Liver (tissue), 9 donors: ENCODE data around the gene WDR48. TPM values are rescaled to one million over a fixed set of nuclear protein-coding genes. Genes with fewer than 3 reads are reported as not detected.

Source experiments
- DNase-seq: peaks from one replicate; pipeline ENCODE4 v3.0.0-alpha.2; 2017; ENCODE audit warnings: low spot score
- H3K27ac ChIP-seq, 2 donors: one replicate each; pipeline ENCODE4 v1.7.0; 2013; ENCODE audit warnings: inconsistent platforms in 2 of 2, low read length in 2 of 2, control low read depth in 1 of 2, low read depth in 1 of 2, mild to moderate bottlenecking in 1 of 2
- H3K27me3 ChIP-seq, 4 donors: one replicate each; pipeline versions ENCODE4 v1.6.1 to v1.7.0; 2013; ENCODE audit warnings: low read length in 3 of 4, inconsistent platforms in 1 of 4, mild to moderate bottlenecking in 1 of 4, moderate library complexity in 1 of 4; ENCODE audit not compliant: control insufficient read depth in 4 of 4, insufficient read depth in 4 of 4
- H3K36me3 ChIP-seq, 4 donors: one replicate each; pipeline versions ENCODE4 v1.6.1 to v1.7.0; 2013; ENCODE audit warnings: low read length in 3 of 4, mild to moderate bottlenecking in 3 of 4, low read depth in 1 of 4, moderate library complexity in 1 of 4; ENCODE audit not compliant: control insufficient read depth in 4 of 4, insufficient read depth in 3 of 4
- H3K4me1 ChIP-seq, 4 donors: one replicate each; pipeline versions ENCODE4 v1.6.1 to v1.7.0; 2013; ENCODE audit warnings: low read length in 3 of 4, mild to moderate bottlenecking in 3 of 4, moderate library complexity in 1 of 4; ENCODE audit not compliant: control insufficient read depth in 4 of 4, insufficient read depth in 4 of 4
- H3K4me3 ChIP-seq, 3 donors: one replicate each; pipeline versions ENCODE4 v1.6.1 to v1.7.0; 2013; ENCODE audit warnings: low read length in 3 of 3, control low read depth in 1 of 3, low read depth in 1 of 3, mild to moderate bottlenecking in 1 of 3
- H3K9ac ChIP-seq, 2 donors: one replicate each; pipeline ENCODE4 v1.7.0; 2013; ENCODE audit warnings: low read length in 2 of 2, mild to moderate bottlenecking in 2 of 2, moderate library complexity in 2 of 2, control low read depth in 1 of 2, low read depth in 1 of 2
- H3K9me3 ChIP-seq, 4 donors: one replicate each; pipeline versions ENCODE4 v1.6.1 to v1.7.0; 2013; ENCODE audit warnings: low read length in 3 of 4; ENCODE audit not compliant: control insufficient read depth in 4 of 4
- EGR1 ChIP-seq, 2 donors: IDR thresholded peaks; 2 replicates each; pipeline ENCODE4 v1.6.1; 2016 to 2018; ENCODE audit warnings: antibody characterized with exemption in 2 of 2, low read depth in 2 of 2
- FOXA1 ChIP-seq: IDR thresholded peaks from 2 replicates; pipeline ENCODE4 v1.6.1; 2016; ENCODE audit warnings: antibody characterized with exemption
- GABPA ChIP-seq, 2 donors: IDR thresholded peaks in 1 of 2; conservative IDR thresholded peaks in 1 of 2; 2 replicates each; pipeline ENCODE4 v1.6.1; 2016; ENCODE audit warnings: antibody characterized with exemption in 2 of 2, mild to moderate bottlenecking in 1 of 2, moderate library complexity in 1 of 2
- HNF4A ChIP-seq, 2 donors: conservative IDR thresholded peaks; 2 replicates each; pipeline ENCODE4 v1.6.1; 2016; ENCODE audit warnings: antibody characterized with exemption in 2 of 2, mild to moderate bottlenecking in 2 of 2
- HNF4G ChIP-seq: IDR thresholded peaks from 2 replicates; pipeline ENCODE4 v1.6.1; 2016; ENCODE audit warnings: antibody characterized with exemption
- JUND ChIP-seq, 2 donors: IDR thresholded peaks; 2 replicates each; pipeline ENCODE4 v1.6.1; 2016; ENCODE audit warnings: antibody characterized with exemption in 2 of 2
- NR2F2 ChIP-seq: IDR thresholded peaks from 2 replicates; pipeline ENCODE4 v1.6.1; 2016; ENCODE audit warnings: antibody characterized with exemption
- RXRA ChIP-seq, 2 donors: IDR thresholded peaks; 2 replicates each; pipeline ENCODE4 v1.6.1; 2017 to 2018; ENCODE audit warnings: antibody characterized with exemption in 2 of 2, mild to moderate bottlenecking in 1 of 2
- SP1 ChIP-seq: IDR thresholded peaks from 2 replicates; pipeline ENCODE4 v1.6.1; 2018; ENCODE audit warnings: antibody characterized with exemption, mild to moderate bottlenecking
- YY1 ChIP-seq: IDR thresholded peaks from 2 replicates; pipeline ENCODE4 v1.6.1; 2016; ENCODE audit warnings: antibody characterized with exemption, mild to moderate bottlenecking
- WGBS: extraction: QIAGEN DNeasy Blood & Tissue Kit; methylation state at CpG from one replicate; pipeline ENCODE4 v1.1.7; 2013; 5-methylcytosine and 5-hydroxymethylcytosine counted together
- polyA plus RNA-seq, 2 donors: library from polyadenylated mRNA; stranded (reverse) in 1 of 2; unstranded in 1 of 2; fragments of 200-250 nt in 1 of 2; fragments of >200 nt in 1 of 2; fragmentation: Nextera tagmentation in 1 of 2; extraction: Ambion mirVana in 1 of 2; gene quantifications; one replicate each; pipeline versions ENCODE4 v1.2.1 to v1.2.3, GENCODE V29; 2013 to 2015
- total RNA-seq, 2 donors: library from RNA; depleted of rRNA; stranded (reverse); fragments of >200 nt; gene quantifications; one replicate each; pipeline ENCODE4 v1.2.3, GENCODE V29; 2014
- TF ChIP-seq, protein P1 (sequence below): fragments of 150-350 bp; IDR thresholded peaks from 2 replicates; pipeline ENCODE4 v1.5.1; 2017; ENCODE audit warnings: improper control_type of control experiment, low read depth, low read length; ENCODE audit not compliant: missing input control
- TF ChIP-seq, protein P2 (sequence below): IDR thresholded peaks from 2 replicates; pipeline ENCODE4 v1.6.1; 2016; ENCODE audit warnings: antibody characterized with exemption
- TF ChIP-seq, protein P3 (sequence below): IDR thresholded peaks from 2 replicates; pipeline ENCODE4 v1.6.1; 2016; ENCODE audit warnings: antibody characterized with exemption, mild to moderate bottlenecking
- TF ChIP-seq, protein P4 (sequence below): IDR thresholded peaks from 2 replicates; pipeline ENCODE4 v1.6.1; 2016; ENCODE audit warnings: antibody characterized with exemption
- TF ChIP-seq, protein P5 (sequence below): IDR thresholded peaks from 2 replicates; pipeline ENCODE4 v1.6.1; 2016; ENCODE audit warnings: antibody characterized with exemption
- donor health status: healthy.
- donor health status: healthy.
- donor health status: healthy.
- donor health status: healthy.
- donor health status: healthy.

WDR48 gene
- total and polyA plus RNA-seq, 4 donors: 8.0 to 24.9 (median 16.5) TPM

DNA sequence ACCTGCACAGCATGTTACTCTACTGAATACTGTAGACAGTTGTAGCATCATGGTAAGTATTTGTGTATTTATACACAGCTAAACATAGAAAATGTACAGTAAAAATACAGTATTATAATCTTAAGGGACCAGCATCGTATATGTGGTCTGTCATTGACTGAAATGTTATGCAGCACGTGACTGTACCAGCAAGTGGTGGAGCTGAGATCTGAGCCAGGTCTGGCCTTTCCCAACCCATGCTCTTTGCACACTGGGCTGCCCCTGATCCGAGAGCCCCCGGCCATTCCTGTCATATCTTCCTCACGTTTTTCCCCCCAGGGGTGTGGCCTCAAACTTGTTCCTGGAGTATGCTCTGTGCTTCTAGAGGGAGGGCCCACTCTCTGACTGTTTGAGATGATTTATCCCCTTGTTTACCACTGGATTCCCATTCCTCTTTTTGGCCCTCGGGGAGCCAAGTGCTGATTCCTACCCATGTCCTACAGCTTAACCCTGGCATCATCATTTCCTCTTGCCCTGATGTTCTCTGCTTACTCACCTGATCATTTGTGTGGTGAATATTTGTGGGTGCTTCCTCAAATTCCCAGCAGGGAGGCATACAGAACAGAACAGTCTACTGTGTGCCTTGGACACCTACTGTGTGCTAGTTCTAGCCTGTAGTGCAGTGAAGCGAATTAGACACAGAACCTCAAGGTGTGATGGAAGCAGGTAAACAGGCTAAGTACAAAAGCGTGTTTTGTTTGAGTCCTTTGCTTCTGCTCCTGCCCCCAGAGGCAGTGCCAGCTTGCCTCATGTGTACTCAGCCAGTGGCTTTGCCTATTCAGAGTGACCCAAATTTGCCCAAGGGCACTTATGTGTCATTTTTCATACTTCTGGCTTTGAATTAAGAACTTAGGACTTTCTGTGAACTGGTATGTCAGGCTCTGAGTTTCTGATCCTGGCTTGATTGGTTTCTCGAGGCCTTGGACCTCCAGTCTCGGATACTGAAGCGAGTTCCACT, 80.6 kb downstream of the WDR48 start:
- no peak overlapping the region for H3K27ac ChIP-seq
- 88% methylated on average over 11 of the region's 11 CpGs for WGBS
- no peak for TF ChIP-seq HNF4G
- TF ChIP-seq YY1: no peak
- TF ChIP-seq HNF4A (conservative IDR thresholded peaks at IDR 0.05): no peak
- no peak for TF ChIP-seq JUND (IDR thresholded peaks at IDR 0.05)
- TF ChIP-seq, protein P1, sequence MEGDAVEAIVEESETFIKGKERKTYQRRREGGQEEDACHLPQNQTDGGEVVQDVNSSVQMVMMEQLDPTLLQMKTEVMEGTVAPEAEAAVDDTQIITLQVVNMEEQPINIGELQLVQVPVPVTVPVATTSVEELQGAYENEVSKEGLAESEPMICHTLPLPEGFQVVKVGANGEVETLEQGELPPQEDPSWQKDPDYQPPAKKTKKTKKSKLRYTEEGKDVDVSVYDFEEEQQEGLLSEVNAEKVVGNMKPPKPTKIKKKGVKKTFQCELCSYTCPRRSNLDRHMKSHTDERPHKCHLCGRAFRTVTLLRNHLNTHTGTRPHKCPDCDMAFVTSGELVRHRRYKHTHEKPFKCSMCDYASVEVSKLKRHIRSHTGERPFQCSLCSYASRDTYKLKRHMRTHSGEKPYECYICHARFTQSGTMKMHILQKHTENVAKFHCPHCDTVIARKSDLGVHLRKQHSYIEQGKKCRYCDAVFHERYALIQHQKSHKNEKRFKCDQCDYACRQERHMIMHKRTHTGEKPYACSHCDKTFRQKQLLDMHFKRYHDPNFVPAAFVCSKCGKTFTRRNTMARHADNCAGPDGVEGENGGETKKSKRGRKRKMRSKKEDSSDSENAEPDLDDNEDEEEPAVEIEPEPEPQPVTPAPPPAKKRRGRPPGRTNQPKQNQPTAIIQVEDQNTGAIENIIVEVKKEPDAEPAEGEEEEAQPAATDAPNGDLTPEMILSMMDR: no peak
- no peak for TF ChIP-seq RXRA (IDR thresholded peaks at IDR 0.05)

DNA sequence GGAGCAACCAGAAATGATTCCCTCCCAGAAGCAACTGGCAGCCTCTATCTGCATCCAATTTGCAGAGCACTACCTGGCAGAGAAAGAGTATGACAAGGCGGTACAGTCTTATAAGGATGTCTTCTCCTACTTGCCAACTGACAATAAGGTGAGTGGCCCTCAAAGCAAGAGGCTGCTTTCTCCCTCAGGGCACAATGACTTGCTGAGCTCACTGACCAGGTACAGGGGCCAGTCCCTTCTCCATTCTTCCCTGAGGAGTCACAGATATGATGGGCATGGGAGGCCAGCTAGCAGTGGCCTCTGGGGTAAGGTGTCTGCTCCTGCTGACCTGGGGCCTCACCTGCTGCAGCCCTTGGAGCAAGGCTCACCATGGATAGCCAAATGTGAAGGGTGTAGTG, 81.3 kb downstream of the WDR48 start:
- no peaks in the 10 kb centered on the region for H3K4me1 ChIP-seq
- 98% methylated on average over 1 of the region's 1 CpG for WGBS
- no peaks in the 10 kb centered on the region for H3K9me3 ChIP-seq
- H3K9ac ChIP-seq: no peak overlapping the region
- no peak overlapping the region for H3K4me3 ChIP-seq
- no peak for DNase-seq
- TF ChIP-seq, protein P2, sequence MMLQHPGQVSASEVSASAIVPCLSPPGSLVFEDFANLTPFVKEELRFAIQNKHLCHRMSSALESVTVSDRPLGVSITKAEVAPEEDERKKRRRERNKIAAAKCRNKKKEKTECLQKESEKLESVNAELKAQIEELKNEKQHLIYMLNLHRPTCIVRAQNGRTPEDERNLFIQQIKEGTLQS: no peak
- H3K27ac ChIP-seq: no peak overlapping the region
- H3K36me3 ChIP-seq: no peaks in the 10 kb centered on the region
- no peaks in the 10 kb centered on the region for H3K27me3 ChIP-seq

More for the DNA sequence above, 80.6 kb downstream of the WDR48 start:
- no peaks in the 10 kb centered on the region for H3K36me3 ChIP-seq
- no peak overlapping the region for H3K9ac ChIP-seq
- H3K27me3 ChIP-seq: no peaks in the 10 kb centered on the region
- H3K4me1 ChIP-seq: no peaks in the 10 kb centered on the region
- no peak for DNase-seq
- H3K9me3 ChIP-seq: no peaks in the 10 kb centered on the region
- no peak overlapping the region for H3K4me3 ChIP-seq

DNA sequence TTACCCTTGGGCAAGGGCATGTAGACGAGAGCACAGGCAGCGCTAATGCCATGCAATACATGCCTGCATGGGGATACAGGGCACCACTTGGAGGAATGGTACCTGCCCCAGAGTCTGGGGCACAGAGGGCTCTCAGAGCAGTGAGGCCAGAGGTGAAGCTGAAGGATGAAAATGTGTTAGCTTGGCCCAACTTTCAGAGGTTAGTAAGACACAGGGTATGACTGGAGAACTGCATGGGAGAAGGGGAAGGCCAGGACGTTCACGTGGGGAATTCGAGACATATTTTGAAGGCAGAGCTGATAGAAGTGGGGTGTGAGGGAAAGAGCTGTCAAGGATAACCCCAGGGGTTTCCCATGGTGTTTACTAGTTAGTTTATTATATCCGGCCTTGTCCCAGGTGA, 82.0 kb downstream of the WDR48 start:
- Histone ChIP-seq H3K27ac (no peak overlapping the region), H3K9ac (no peak overlapping the region), H3K9me3 (no peaks in the 10 kb centered on the region), H3K27me3 (no peaks in the 10 kb centered on the region), H3K4me3 (no peak overlapping the region), H3K36me3 (no peaks in the 10 kb centered on the region), H3K4me1 (no peaks in the 10 kb centered on the region)
- 84% methylated on average over 6 of the region's 6 CpGs for WGBS
- DNase-seq: no peak
- TF ChIP-seq JUND (IDR thresholded peaks at IDR 0.05) (no peak), HNF4A (conservative IDR thresholded peaks at IDR 0.05) (no peak), YY1 (no peak), SP1 (no peak), GABPA (IDR thresholded peaks at IDR 0.05 in 1 of 2, conservative IDR thresholded peaks at IDR 0.05 in 1 of 2) (no peak), EGR1 (IDR thresholded peaks at IDR 0.05; ENCODE audit: low read depth in 2 of 2) (no peak), FOXA1 (no peak), NR2F2 (no peak)
- TF ChIP-seq, protein P3, sequence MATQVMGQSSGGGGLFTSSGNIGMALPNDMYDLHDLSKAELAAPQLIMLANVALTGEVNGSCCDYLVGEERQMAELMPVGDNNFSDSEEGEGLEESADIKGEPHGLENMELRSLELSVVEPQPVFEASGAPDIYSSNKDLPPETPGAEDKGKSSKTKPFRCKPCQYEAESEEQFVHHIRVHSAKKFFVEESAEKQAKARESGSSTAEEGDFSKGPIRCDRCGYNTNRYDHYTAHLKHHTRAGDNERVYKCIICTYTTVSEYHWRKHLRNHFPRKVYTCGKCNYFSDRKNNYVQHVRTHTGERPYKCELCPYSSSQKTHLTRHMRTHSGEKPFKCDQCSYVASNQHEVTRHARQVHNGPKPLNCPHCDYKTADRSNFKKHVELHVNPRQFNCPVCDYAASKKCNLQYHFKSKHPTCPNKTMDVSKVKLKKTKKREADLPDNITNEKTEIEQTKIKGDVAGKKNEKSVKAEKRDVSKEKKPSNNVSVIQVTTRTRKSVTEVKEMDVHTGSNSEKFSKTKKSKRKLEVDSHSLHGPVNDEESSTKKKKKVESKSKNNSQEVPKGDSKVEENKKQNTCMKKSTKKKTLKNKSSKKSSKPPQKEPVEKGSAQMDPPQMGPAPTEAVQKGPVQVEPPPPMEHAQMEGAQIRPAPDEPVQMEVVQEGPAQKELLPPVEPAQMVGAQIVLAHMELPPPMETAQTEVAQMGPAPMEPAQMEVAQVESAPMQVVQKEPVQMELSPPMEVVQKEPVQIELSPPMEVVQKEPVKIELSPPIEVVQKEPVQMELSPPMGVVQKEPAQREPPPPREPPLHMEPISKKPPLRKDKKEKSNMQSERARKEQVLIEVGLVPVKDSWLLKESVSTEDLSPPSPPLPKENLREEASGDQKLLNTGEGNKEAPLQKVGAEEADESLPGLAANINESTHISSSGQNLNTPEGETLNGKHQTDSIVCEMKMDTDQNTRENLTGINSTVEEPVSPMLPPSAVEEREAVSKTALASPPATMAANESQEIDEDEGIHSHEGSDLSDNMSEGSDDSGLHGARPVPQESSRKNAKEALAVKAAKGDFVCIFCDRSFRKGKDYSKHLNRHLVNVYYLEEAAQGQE: no peak
- TF ChIP-seq, protein P1: no peak
- TF ChIP-seq, protein P2: no peak
- TF ChIP-seq, protein P4, sequence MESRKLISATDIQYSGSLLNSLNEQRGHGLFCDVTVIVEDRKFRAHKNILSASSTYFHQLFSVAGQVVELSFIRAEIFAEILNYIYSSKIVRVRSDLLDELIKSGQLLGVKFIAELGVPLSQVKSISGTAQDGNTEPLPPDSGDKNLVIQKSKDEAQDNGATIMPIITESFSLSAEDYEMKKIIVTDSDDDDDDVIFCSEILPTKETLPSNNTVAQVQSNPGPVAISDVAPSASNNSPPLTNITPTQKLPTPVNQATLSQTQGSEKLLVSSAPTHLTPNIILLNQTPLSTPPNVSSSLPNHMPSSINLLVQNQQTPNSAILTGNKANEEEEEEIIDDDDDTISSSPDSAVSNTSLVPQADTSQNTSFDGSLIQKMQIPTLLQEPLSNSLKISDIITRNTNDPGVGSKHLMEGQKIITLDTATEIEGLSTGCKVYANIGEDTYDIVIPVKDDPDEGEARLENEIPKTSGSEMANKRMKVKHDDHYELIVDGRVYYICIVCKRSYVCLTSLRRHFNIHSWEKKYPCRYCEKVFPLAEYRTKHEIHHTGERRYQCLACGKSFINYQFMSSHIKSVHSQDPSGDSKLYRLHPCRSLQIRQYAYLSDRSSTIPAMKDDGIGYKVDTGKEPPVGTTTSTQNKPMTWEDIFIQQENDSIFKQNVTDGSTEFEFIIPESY: no peak
- TF ChIP-seq, protein P5, sequence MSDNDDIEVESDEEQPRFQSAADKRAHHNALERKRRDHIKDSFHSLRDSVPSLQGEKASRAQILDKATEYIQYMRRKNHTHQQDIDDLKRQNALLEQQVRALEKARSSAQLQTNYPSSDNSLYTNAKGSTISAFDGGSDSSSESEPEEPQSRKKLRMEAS: no peak
